ENCODE data around the gene WNK2.

Gene WNK2

GRCh38 chr9:93295456-93296076 is 111.6 kb downstream of the WNK2 start:
- Histone ChIP-seq H3K9ac (ENCODE audit: low read depth, low read length) (no peak overlapping the region), H3K9me3 (ENCODE audit: insufficient read depth, low read depth, low read length) (no peaks in the 10 kb centered on the region), H3K4me1 (ENCODE audit: insufficient read depth, low read length) (no peaks in the 10 kb centered on the region), H3K27ac (ENCODE audit: low read depth, low read length) (no peak overlapping the region), H3K36me3 (ENCODE audit: insufficient read depth, low read length) (0 out of 2 replicates have a peak, but pooled peaks cover 4% of the 10 kb centered on the region), H3K27me3 (ENCODE audit: insufficient read depth, low read length) (no peaks in the 10 kb centered on the region), H3K4me3 (ENCODE audit: low read length) (no peak overlapping the region)
- WGBS, result 84% methylated on average over 2 of the region's 2 CpGs

GRCh38 chr9:93296889-93297480 is 113.0 kb downstream of the WNK2 start:
- no peak overlapping the region for H3K4me3 ChIP-seq (ENCODE audit: low read length)
- WGBS, result 79% methylated on average over 17 of the region's 17 CpGs
- no peak overlapping the region for H3K27ac ChIP-seq (ENCODE audit: low read depth, low read length)

GRCh38 chr9:93297659-93298497 is 113.9 kb downstream of the WNK2 start:
- Histone ChIP-seq H3K36me3 (ENCODE audit: insufficient read depth, low read length) (no peaks in the 10 kb centered on the region), H3K9ac (ENCODE audit: low read depth, low read length) (no peak overlapping the region), H3K27me3 (ENCODE audit: insufficient read depth, low read length) (no peaks in the 10 kb centered on the region), H3K4me3 (ENCODE audit: low read length) (no peak overlapping the region), H3K4me1 (ENCODE audit: insufficient read depth, low read length) (no peaks in the 10 kb centered on the region), H3K9me3 (ENCODE audit: insufficient read depth, low read depth, low read length) (no peaks in the 10 kb centered on the region), H3K27ac (ENCODE audit: low read depth, low read length) (no peak overlapping the region; the same call in 1 of the 2 replicates)
- 84% methylated on average over 33 of the region's 33 CpGs for WGBS

More at GRCh38 chr9:93296889-93297480, 113.0 kb downstream of the WNK2 start:
- Histone ChIP-seq H3K9me3 (ENCODE audit: insufficient read depth, low read depth, low read length) (no peaks in the 10 kb centered on the region), H3K27me3 (ENCODE audit: insufficient read depth, low read length) (no peaks in the 10 kb centered on the region), H3K4me1 (ENCODE audit: insufficient read depth, low read length) (no peaks in the 10 kb centered on the region), H3K36me3 (ENCODE audit: insufficient read depth, low read length) (0 out of 2 replicates have a peak, but pooled peaks cover 4% of the 10 kb centered on the region), H3K9ac (ENCODE audit: low read depth, low read length) (no peak overlapping the region)

- H3K9ac ChIP-seq (ENCODE audit: low read depth, low read length), result no peak overlapping the region
- H3K4me1 ChIP-seq (ENCODE audit: insufficient read depth, low read length), result no peaks in the 10 kb centered on the region
Measured at GRCh38 chr9:93298498-93299417, 114.8 kb downstream of the WNK2 start.

GRCh38 chr9:93299418-93300174 is 115.7 kb downstream of the WNK2 start:
- Histone ChIP-seq H3K27me3 (ENCODE audit: insufficient read depth, low read length) (no peaks in the 10 kb centered on the region), H3K27ac (ENCODE audit: low read depth, low read length) (no peak overlapping the region), H3K9ac (ENCODE audit: low read depth, low read length) (no peak overlapping the region), H3K4me3 (ENCODE audit: low read length) (no peak overlapping the region), H3K9me3 (ENCODE audit: insufficient read depth, low read depth, low read length) (no peaks in the 10 kb centered on the region), H3K4me1 (ENCODE audit: insufficient read depth, low read length) (no peaks in the 10 kb centered on the region), H3K36me3 (ENCODE audit: insufficient read depth, low read length) (no peaks in the 10 kb centered on the region)
- 92% methylated on average over 22 of the region's 26 CpGs for WGBS

More at GRCh38 chr9:93298498-93299417, 114.8 kb downstream of the WNK2 start:
- H3K27me3 ChIP-seq (ENCODE audit: insufficient read depth, low read length), result no peaks in the 10 kb centered on the region
- H3K36me3 ChIP-seq (ENCODE audit: insufficient read depth, low read length), result no peaks in the 10 kb centered on the region
- WGBS, result 91% methylated on average over 26 of the region's 26 CpGs
- no peak overlapping the region for H3K4me3 ChIP-seq (ENCODE audit: low read length)
- no peak overlapping the region for H3K27ac ChIP-seq (ENCODE audit: low read depth, low read length)
- no peaks in the 10 kb centered on the region for H3K9me3 ChIP-seq (ENCODE audit: insufficient read depth, low read depth, low read length)

GRCh38 chr9:93300175-93300572 is 116.2 kb downstream of the WNK2 start:
- H3K9me3 ChIP-seq (ENCODE audit: insufficient read depth, low read depth, low read length), result no peaks in the 10 kb centered on the region
- no peaks in the 10 kb centered on the region for H3K4me1 ChIP-seq (ENCODE audit: insufficient read depth, low read length)
- no peak overlapping the region for H3K4me3 ChIP-seq (ENCODE audit: low read length)
- H3K27me3 ChIP-seq (ENCODE audit: insufficient read depth, low read length), result no peaks in the 10 kb centered on the region
- no peaks in the 10 kb centered on the region for H3K36me3 ChIP-seq (ENCODE audit: insufficient read depth, low read length)
- H3K9ac ChIP-seq (ENCODE audit: low read depth, low read length), result no peak overlapping the region
- 95% methylated on average over 13 of the region's 14 CpGs for WGBS
- H3K27ac ChIP-seq (ENCODE audit: low read depth, low read length), result no peak overlapping the region

- no peaks in the 10 kb centered on the region for H3K9me3 ChIP-seq (ENCODE audit: insufficient read depth, low read depth, low read length)
- no peaks in the 10 kb centered on the region for H3K27me3 ChIP-seq (ENCODE audit: insufficient read depth, low read length)
- WGBS, result 86% methylated on average over 12 of the region's 12 CpGs
- no peak overlapping the region for H3K27ac ChIP-seq (ENCODE audit: low read depth, low read length)
- no peak overlapping the region for H3K4me3 ChIP-seq (ENCODE audit: low read length)
- no peaks in the 10 kb centered on the region for H3K36me3 ChIP-seq (ENCODE audit: insufficient read depth, low read length)
- no peaks in the 10 kb centered on the region for H3K4me1 ChIP-seq (ENCODE audit: insufficient read depth, low read length)
- no peak overlapping the region for H3K9ac ChIP-seq (ENCODE audit: low read depth, low read length)
Measured at GRCh38 chr9:93300585-93301081, 116.7 kb downstream of the WNK2 start.

- WGBS, result 94% methylated on average over 17 of the region's 17 CpGs
- Histone ChIP-seq H3K27ac (ENCODE audit: low read depth, low read length) (no peak overlapping the region), H3K9me3 (ENCODE audit: insufficient read depth, low read depth, low read length) (no peaks in the 10 kb centered on the region), H3K4me3 (ENCODE audit: low read length) (no peak overlapping the region), H3K36me3 (ENCODE audit: insufficient read depth, low read length) (no peaks in the 10 kb centered on the region), H3K9ac (ENCODE audit: low read depth, low read length) (no peak overlapping the region), H3K27me3 (ENCODE audit: insufficient read depth, low read length) (no peaks in the 10 kb centered on the region), H3K4me1 (ENCODE audit: insufficient read depth, low read length) (no peaks in the 10 kb centered on the region)
Measured at GRCh38 chr9:93301291-93301811, 117.4 kb downstream of the WNK2 start.

- Histone ChIP-seq H3K4me1 (ENCODE audit: insufficient read depth, low read length) (no peaks in the 10 kb centered on the region), H3K9ac (ENCODE audit: low read depth, low read length) (no peak overlapping the region), H3K27ac (ENCODE audit: low read depth, low read length) (no peak overlapping the region), H3K9me3 (ENCODE audit: insufficient read depth, low read depth, low read length) (no peaks in the 10 kb centered on the region), H3K27me3 (ENCODE audit: insufficient read depth, low read length) (no peaks in the 10 kb centered on the region), H3K36me3 (ENCODE audit: insufficient read depth, low read length) (no peaks in the 10 kb centered on the region), H3K4me3 (ENCODE audit: low read length) (no peak overlapping the region)
- 95% methylated on average over 16 of the region's 16 CpGs for WGBS
Measured at GRCh38 chr9:93301911-93302541, 118.1 kb downstream of the WNK2 start.

Measured in HUES64 (cell line).